ENCODE results near the gene RETREG3. TPM values are rescaled to one million over a fixed set of nuclear protein-coding genes. Genes with fewer than 3 reads are reported as not detected.

The RETREG3 gene
- polyA plus RNA-seq, 2 of the 4 experiments (the other 2 are of a cell fraction): 24.2 to 28.3 TPM

DNA sequence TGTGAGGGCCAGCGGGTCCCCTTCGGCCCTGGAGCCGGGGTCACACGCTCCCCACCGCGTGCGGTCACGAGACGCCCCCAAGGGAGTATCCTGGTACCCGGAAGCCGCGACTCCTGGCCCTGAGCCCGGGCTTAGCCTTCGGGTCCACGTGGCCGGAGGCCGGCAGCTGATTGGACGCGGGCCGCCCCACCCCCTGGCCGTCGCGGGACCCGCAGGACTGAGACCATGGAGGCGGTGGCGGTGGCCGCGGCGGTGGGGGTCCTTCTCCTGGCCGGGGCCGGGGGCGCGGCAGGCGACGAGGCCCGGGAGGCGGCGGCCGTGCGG is 73.2 kb downstream of the RETREG3 start, which contains the start of gene NAGLU:
Gene NAGLU (plus strand): TSS at position 194 of the 324 bp plus-strand sequence. CDS start 32 bp downstream, at position 226.
- peak within 1 kb of the TSS; percentile 74 for H3K4me2 ChIP-seq
- POLR2A ChIA-PET: interaction anchor here (0.5 to 2.1 kb wide), 16 partner anchors 9 to 463 kb away, joined by 3 to 22 read pairs (median 6); partner anchors contain the start of genes CAVIN1, PLEKHH3, PSMC3IP and RETREG3
- TF ChIP-seq POLR2A (IDR thresholded peaks at IDR 0.05; ENCODE audit: low read length) (peak; percentile 54), ZC3H11A (IDR thresholded peaks at IDR 0.05) (no peak), SMC3 (IDR thresholded peaks at IDR 0.05) (no peak), TP53 (CRISPR knock-in tag; IDR thresholded peaks at IDR 0.05) (peak; percentile 61; the same call in 1 of the 2 replicates), FOXS1 (CRISPR knock-in tag; IDR thresholded peaks at IDR 0.05) (no peak), JUN (IDR thresholded peaks at IDR 0.05) (peak; percentile 83 to 96; a peak in 4 of 5 replicates), MYC (IDR thresholded peaks at IDR 0.05; ENCODE audit: borderline replicate concordance, low read length) (peak; percentile 85), BHLHE40 (IDR thresholded peaks at IDR 0.05; ENCODE audit: low read depth, low read length) (peak; percentile 93), HEYL (CRISPR knock-in tag; IDR thresholded peaks at IDR 0.05) (no peak), PHF8 (IDR thresholded peaks at IDR 0.05; ENCODE audit: borderline replicate concordance, low read depth) (peak; percentile 14; the same call in 1 of the 2 replicates), MAZ (IDR thresholded peaks at IDR 0.05; ENCODE audit: borderline replicate concordance, low read depth, low read length) (0 out of 2 replicates have a peak, but pooled peaks have one; percentile 19), GATA3 (IDR thresholded peaks at IDR 0.05; ENCODE audit: borderline replicate concordance) (peak; percentile 41; the same call in 1 of the 2 replicates), NFE2L2 (conservative IDR thresholded peaks at IDR 0.05; ENCODE audit: low read length) (no peak), CBX8 (IDR thresholded peaks at IDR 0.05) (no peak), SREBF2 (IDR thresholded peaks at IDR 0.05) (no peak), RNF2 (IDR thresholded peaks at IDR 0.05; ENCODE audit: borderline replicate concordance, low read depth) (no peak), CBX2 (IDR thresholded peaks at IDR 0.05; ENCODE audit: borderline replicate concordance, low read depth) (no peak), EP300 (IDR thresholded peaks at IDR 0.05) (no peak), RCOR1 (IDR thresholded peaks at IDR 0.05; ENCODE audit: low read depth, low read length) (no peak)
- TF ChIP-seq, protein P1, sequence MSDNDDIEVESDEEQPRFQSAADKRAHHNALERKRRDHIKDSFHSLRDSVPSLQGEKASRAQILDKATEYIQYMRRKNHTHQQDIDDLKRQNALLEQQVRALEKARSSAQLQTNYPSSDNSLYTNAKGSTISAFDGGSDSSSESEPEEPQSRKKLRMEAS (IDR thresholded peaks at IDR 0.05): peak; percentile 87
- TF ChIP-seq, protein P2, sequence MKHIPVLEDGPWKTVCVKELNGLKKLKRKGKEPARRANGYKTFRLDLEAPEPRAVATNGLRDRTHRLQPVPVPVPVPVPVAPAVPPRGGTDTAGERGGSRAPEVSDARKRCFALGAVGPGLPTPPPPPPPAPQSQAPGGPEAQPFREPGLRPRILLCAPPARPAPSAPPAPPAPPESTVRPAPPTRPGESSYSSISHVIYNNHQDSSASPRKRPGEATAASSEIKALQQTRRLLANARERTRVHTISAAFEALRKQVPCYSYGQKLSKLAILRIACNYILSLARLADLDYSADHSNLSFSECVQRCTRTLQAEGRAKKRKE (CRISPR knock-in tag; IDR thresholded peaks at IDR 0.05; ENCODE audit: low read depth): no peak
- TF ChIP-seq, protein P3, sequence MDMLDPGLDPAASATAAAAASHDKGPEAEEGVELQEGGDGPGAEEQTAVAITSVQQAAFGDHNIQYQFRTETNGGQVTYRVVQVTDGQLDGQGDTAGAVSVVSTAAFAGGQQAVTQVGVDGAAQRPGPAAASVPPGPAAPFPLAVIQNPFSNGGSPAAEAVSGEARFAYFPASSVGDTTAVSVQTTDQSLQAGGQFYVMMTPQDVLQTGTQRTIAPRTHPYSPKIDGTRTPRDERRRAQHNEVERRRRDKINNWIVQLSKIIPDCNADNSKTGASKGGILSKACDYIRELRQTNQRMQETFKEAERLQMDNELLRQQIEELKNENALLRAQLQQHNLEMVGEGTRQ (IDR thresholded peaks at IDR 0.05): peak; percentile 97
- TF ChIP-seq, protein P4, sequence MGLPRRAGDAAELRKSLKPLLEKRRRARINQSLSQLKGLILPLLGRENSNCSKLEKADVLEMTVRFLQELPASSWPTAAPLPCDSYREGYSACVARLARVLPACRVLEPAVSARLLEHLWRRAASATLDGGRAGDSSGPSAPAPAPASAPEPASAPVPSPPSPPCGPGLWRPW (IDR thresholded peaks at IDR 0.05): no peak
- TF ChIP-seq, protein P5, sequence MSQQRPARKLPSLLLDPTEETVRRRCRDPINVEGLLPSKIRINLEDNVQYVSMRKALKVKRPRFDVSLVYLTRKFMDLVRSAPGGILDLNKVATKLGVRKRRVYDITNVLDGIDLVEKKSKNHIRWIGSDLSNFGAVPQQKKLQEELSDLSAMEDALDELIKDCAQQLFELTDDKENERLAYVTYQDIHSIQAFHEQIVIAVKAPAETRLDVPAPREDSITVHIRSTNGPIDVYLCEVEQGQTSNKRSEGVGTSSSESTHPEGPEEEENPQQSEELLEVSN (IDR thresholded peaks at IDR 0.05; ENCODE audit: borderline replicate concordance, low read depth): peak; percentile 70; the same call in 1 of the 2 replicates
- no peak for FAIRE-seq
- peak within 1 kb of the TSS; percentile 82 for H3K4me3 ChIP-seq
- no peaks in the 10 kb centered on the region for H3K9me3 ChIP-seq
- peak; percentile 91 to 100 for DNase-seq (ENCODE audit: low read depth in 1 of 2, low spot score in 1 of 2)
- H3K4me1 ChIP-seq: peaks cover 31% of the 10 kb centered on the region
- WGBS (ENCODE audit: missing lambda C conversion rate): 0% methylated on average over 1 of the region's 40 CpGs
- ATAC-seq: peak; percentile 88 to 89
- CTCF ChIA-PET: interaction anchor here (0.7 to 6.8 kb wide), 15 partner anchors 9 to 516 kb away, joined by 3 to 42 read pairs (median 4); partner anchors contain the start of genes HSD17B1 and NKIRAS2
- H3K27ac ChIP-seq: peak within 1 kb of the TSS; percentile 93 to 97
